SH-SY5Y (cell line): ENCODE data around the gene POLK.

ENCODE experiments used
- GATA2 ChIP-seq: IDR thresholded peaks from 2 replicates; pipeline ENCODE4 v1.6.1; 2011; ENCODE audit warnings: mild to moderate bottlenecking, low read depth, low read length
- GATA3 ChIP-seq: IDR thresholded peaks from 2 replicates; pipeline ENCODE4 v1.6.1; 2011; ENCODE audit warnings: low read depth, mild to moderate bottlenecking, low read length, moderate library complexity

DNA sequence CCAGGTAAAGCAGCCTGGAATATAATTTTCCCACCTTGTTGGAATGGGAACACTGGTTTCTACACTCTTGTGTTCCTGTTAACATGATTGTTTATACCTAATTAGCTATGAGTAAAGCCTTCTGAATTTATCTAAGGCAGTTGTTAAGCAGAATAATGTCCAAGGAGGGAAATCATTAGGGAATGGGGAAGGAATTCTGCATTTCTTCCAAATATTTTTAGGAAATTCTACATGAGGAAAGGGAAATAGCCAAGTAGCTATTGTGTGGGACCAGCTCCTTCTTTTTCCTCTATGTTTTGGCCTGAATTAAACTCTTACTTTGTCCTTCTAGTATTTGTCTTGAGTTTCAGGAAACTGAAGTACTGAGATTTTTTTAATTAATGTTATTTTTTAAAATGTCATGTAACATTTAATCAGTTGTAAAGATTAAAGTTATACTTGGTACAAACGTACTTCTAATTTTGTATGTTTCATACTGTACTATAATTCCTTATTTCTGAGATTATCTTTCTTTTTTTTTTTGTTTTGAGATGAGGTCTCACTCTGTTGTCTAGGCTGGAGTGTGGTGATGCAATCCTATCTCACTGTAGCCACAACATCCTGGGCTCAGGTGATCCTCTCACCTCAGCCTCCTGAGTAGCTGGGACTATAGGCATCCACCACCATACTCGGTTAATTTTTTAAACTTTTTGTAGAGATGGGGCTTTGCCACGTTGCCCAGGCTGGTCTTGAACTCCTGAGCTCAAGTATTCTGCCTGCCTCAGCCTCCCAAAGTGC is 128.0 kb downstream of the POLK start:
- TF ChIP-seq GATA2 (no peak), GATA3 (no peak)
